HG03460 (cell line): Measurements from ENCODE around the gene TLN1.

Experiments
- ATAC-seq: cut with Tn5 transposase; IDR thresholded peaks from one replicate; pipeline ENCODE4 v1.9.1; 2021; ENCODE audit not compliant: unreplicated experiment

TLN1 gene

GRCh38 chr9:35705836-35706430 lies 26.1 kb downstream of the TLN1 start:
- ATAC-seq: no peak

- ATAC-seq: no peak
Observed at GRCh38 chr9:35705372-35705771, 26.6 kb downstream of the TLN1 start.

GRCh38 chr9:35703906-35704672 lies 27.9 kb downstream of the TLN1 start:
- no peak for ATAC-seq

GRCh38 chr9:35702696-35703095 lies 29.3 kb downstream of the TLN1 start:
- ATAC-seq: no peak

GRCh38 chr9:35700942-35701341 lies 31.1 kb downstream of the TLN1 start:
- ATAC-seq: no peak

- no peak for ATAC-seq
Observed at GRCh38 chr9:35700031-35700430, 32.0 kb downstream of the TLN1 start.

GRCh38 chr9:35698231-35698630 lies 33.8 kb downstream of the TLN1 start:
- no peak for ATAC-seq

GRCh38 chr9:35697486-35697885 lies 34.5 kb downstream of the TLN1 start:
- no peak for ATAC-seq

GRCh38 chr9:35696520-35697215 lies 35.3 kb downstream of the TLN1 start:
- ATAC-seq: peak; percentile 87

GRCh38 chr9:35695943-35696401 lies 36.0 kb downstream of the TLN1 start:
- no peak for ATAC-seq

GRCh38 chr9:35691757-35692301 lies 40.2 kb downstream of the TLN1 start:
- no peak for ATAC-seq

GRCh38 chr9:35691334-35691650 lies 40.7 kb downstream of the TLN1 start:
- no peak for ATAC-seq

GRCh38 chr9:35690614-35691333 lies 41.2 kb downstream of the TLN1 start:
- ATAC-seq: no peak

GRCh38 chr9:35690294-35690613 lies 41.7 kb downstream of the TLN1 start:
- ATAC-seq: no peak

- no peak for ATAC-seq
Observed at GRCh38 chr9:35689542-35690293, 42.3 kb downstream of the TLN1 start, which contains the start of gene TPM2. Gene TPM2 (minus strand): TSS chr9:35689925. CDS start chr9:35689817, 108 bp downstream.

GRCh38 chr9:35688558-35689541 lies 43.1 kb downstream of the TLN1 start:
- ATAC-seq: no peak

- ATAC-seq: no peak
Observed at GRCh38 chr9:35687972-35688557, 43.9 kb downstream of the TLN1 start.

- no peak for ATAC-seq
Observed at GRCh38 chr9:35687306-35687705, 44.7 kb downstream of the TLN1 start.
